HG02938 (cell line): ENCODE measurements around the gene CNTRL.
"Not testable (repeated sequence)": the region's sequence is repeated elsewhere in the genome, so short reads cannot be mapped to it uniquely, and the experiment has no call there.

Experiments
- ATAC-seq: cut with Tn5 transposase; IDR thresholded peaks from one replicate; pipeline ENCODE4 v1.9.1; 2021; ENCODE audit warnings: mild to moderate bottlenecking, moderate library complexity; ENCODE audit not compliant: unreplicated experiment

The CNTRL gene

DNA sequence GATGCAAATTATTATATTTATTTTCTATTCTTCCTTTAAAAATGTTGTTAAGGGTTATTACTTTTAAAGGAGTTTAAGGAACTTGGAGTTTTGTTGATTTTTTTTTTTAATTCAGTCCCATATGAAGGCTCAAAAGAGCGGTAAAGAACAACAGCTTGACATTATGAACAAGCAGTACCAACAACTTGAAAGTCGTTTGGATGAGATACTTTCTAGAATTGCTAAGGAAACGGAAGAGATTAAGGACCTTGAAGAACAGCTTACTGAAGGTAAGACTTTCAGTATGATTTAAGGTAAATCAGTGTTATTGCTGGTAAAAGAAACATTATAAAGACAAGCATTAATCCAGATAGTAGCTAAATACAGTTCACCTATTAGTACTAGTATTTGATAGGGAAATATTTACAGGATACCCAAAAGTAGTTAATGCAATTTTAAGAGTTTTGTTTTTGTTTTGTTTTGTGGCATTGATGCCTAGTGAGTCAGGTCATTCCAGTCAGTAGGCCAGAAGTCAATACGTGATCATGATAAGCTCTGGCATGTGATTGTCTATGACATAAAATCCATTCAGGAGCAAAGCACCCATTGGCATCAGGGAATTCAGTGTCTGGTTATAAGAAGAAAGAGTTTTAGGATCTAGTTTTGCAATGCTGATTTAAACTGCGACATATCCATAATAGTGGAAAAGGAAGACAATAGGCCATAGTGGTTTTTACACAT, 49.2 kb downstream of the CNTRL start:
- ATAC-seq: no peak

DNA sequence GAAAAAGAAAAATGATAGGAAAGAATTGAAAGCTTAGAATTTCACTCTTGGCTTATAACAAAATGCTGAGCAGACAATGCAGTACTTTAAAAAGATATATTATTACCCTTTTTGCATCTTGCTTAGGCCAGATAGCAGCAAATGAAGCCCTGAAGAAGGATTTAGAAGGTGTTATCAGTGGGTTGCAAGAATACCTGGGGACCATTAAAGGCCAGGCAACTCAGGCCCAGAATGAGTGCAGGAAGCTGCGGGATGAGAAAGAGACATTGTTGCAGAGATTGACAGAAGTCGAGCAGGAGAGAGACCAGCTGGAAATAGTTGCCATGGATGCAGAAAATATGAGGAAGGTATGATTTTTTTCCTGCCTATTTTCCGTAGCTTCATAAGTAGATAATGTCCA, 50.8 kb downstream of the CNTRL start:
- ATAC-seq: no peak

DNA sequence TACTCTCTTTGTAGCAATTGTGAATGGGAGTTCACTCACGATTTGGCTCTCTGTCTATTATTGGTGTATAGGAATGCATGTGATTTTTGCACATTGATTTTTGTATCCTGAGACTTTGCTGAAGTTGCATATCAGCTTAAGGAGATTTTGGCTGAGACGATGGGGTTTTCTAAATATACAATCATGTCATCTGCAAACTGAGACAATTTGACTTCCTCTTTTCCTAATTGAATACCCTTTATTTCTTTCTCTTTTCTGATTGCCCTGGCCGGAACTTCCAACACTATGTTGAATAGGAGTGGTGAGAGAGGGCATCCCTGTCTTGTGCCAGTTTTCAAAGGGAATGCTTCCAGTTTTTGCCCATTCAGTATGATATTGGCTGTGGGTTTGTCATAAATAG, 54.6 kb downstream of the CNTRL start:
- ATAC-seq: not testable (repeated sequence)

DNA sequence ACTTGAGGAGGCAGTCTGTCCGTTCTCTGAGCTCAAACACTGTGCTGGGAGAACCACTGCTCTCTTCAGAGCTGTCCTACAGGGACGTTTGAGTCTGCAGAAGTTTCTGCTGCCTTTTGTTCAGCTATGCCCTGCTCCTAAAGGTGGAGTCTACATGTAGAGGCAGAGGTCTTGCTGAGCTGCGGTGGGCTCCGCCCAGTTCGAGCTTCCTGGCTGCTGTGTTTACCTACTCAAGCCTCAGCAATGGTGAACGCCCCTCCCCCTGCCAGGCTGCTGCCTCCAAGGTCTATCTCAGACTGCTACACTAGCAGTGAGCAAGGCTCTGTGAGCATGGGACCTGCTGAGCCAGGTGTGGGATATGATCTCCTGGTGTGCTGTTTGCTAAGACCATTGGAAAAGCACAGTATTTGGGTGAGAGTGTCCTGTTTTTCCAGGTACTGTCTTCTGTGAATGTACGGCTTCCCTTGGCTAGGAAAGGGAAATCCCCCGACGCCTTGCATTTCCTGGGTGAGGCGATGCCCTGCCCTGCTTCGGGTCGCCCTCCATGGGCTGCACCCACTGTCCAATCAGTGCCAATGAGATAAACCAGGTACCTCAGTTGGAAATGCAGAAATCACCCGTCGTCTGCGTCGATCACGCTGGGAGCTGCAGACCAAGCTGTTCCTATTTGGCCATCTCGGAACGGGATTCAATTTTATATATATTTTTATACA, 58.5 kb downstream of the CNTRL start:
- no peak for ATAC-seq

DNA sequence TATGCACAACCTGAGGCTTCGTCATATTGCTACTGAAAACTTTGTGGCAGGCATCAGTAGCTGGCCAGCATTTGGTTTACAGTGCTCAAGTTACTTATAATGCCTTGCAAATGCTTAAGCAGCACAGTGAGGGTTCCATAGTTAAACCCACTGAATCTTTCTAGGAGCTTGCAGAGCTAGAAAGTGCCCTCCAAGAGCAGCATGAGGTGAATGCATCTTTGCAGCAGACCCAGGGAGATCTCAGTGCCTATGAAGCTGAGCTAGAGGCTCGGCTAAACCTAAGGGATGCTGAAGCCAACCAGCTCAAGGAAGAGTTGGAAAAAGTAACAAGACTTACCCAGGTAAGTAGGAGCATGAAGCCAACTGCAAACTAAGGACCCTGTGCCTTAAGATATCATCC, 60.9 kb downstream of the CNTRL start:
- no peak for ATAC-seq

DNA sequence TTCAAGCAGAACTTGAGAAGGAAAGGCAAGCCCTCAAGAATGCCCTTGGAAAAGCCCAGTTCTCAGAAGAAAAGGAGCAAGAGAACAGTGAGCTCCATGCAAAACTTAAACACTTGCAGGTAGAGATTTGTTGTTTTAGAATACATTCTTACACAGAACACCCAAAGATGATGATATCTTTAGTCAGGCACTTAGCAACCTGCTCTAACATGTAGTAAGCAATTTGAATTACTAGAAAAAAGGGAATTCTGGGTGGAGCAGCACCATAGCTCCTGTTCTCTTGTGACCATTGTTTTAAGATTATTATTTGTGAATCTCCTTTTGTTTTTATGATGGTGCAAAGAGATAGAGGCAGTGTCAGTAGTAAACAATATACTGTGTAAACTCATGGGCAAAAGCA, 63.8 kb downstream of the CNTRL start:
- ATAC-seq: no peak

DNA sequence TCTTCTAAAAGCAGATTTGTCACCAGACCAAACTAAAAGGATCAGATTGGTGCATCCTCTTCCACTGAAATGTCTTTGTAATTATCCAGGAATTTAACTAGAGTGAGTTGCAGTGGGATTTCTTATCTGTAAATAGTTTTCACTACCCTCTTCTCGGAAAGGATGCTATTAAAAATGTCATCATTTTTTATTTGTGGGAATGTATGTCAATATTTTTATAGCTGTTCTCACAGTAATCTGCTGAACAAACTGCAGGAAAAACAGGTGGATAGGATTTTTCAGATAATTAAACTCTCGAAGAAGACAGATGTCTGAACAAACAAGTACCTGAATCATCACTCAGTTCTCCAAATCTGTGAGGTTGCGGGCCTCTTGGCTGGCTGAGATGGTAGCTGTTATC, 64.2 kb downstream of the CNTRL start:
- ATAC-seq: no peak

DNA sequence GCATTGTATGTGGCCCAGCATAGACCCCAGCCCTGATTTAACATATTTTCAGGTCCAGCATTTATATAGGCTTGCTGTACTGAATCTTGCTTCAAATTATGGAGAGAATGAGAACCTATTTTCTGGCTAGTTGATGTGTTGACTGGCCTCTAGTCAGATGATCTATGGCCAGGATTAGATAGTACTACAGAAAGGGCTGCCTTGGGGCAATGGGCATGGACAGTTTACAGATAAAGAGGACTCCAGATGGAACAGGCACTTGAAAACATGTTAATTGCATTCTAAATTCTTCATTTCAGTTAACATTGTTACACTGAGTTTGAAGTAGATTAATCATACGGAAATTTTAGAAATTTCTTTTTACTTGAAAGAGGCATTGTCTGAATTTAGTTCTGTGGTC, 65.4 kb downstream of the CNTRL start:
- ATAC-seq: no peak

DNA sequence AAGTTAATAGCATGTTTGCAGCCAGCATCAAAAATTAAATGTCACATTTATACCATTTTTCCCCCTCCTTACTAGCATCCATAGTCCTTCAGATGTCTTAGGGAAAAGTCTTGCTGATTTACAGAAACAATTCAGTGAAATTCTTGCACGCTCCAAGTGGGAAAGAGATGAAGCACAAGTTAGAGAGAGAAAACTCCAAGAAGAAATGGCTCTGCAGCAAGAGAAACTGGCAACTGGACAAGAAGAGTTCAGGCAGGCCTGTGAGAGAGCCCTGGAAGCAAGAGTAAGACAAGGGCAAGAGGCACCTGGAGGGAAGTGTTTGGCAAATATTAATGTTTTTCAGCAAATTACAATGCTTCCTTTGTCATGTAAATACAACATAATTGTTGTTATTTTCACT, 66.6 kb downstream of the CNTRL start:
- ATAC-seq: no peak

DNA sequence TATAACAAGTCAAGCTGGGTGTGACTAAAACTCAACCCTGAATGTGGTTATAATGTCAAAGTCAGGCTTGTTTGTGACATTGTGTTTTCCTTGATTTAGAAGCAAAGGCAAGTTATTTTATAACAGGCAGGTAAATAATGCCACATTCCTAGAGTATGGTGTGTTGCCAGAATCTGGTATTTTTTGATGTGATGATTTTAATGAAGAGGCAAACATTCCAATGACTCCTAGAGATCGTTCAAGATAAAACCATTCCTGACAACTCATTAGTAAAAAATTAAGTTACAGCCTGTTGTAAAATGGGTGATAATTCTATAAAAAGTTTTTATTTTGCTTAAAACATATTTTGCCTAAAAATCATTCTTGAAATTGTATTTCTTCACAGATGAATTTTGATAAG, 67.0 kb downstream of the CNTRL start:
- no peak for ATAC-seq

DNA sequence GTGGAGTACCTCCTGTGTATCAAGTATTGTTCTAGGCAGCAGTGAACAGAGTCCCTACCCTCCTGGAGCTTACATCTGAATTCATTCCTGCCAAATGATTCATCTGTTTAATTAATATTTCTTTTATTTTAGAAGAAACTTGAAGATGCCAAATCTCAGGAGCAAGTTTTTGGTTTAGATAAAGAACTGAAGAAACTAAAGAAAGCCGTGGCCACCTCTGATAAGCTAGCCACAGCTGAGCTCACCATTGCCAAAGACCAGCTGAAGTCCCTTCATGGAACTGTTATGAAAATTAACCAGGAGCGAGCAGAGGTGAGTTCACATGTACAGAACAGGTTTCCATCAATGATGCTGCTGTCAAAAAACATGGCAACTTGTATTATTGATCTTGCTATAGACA, 69.0 kb downstream of the CNTRL start:
- ATAC-seq: no peak

DNA sequence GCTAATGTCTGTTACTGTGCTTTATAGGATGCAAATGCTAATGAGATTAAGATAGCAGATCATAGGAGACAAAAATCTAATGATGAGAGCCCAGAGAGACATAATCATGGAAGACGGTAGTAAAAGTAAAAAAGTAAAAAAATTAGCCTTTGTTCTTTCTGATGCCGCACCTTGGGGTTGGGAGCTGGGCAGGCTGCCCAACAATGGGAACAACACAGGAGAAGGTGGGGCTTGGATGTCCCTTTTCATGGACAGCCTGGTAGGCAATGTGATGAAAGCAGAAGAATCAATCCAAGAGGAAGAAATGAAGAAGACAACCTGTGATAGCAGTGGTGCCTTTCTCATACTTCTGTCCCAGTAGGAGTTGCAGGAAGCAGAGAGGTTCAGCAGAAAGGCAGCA, 69.7 kb downstream of the CNTRL start:
- ATAC-seq: no peak

DNA sequence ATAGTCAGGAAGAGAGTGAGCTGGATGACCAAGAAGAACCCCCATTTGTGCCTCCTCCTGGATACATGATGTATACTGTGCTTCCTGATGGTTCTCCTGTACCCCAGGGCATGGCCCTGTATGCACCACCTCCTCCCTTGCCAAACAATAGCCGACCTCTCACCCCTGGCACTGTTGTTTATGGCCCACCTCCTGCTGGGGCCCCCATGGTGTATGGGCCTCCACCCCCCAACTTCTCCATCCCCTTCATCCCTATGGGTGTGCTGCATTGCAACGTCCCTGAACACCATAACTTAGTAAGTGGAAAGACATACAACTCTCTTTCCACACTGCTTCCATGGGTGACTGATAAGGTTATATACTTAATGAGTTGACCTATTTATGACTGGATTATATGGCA, 75.4 kb downstream of the CNTRL start:
- ATAC-seq: no peak

DNA sequence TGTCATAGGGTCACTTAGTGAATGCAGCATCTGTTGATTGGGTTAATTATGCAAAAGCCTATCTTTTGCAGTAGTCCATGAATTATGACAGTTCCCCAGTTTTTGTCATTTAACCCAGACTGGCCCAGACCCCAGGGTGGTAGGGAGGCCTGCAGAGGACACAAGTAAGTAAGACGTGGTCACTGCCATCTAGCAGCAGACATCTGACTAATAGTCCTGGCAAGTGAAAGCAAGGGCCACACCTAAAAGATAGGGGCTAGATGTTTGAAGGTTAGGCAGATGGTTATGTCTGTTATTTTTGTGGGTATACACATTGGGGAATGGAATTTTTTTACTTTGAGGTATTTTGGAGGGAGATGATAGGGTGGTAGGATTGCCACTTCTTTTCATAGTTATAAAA, 78.9 kb downstream of the CNTRL start:
- ATAC-seq: no peak

DNA sequence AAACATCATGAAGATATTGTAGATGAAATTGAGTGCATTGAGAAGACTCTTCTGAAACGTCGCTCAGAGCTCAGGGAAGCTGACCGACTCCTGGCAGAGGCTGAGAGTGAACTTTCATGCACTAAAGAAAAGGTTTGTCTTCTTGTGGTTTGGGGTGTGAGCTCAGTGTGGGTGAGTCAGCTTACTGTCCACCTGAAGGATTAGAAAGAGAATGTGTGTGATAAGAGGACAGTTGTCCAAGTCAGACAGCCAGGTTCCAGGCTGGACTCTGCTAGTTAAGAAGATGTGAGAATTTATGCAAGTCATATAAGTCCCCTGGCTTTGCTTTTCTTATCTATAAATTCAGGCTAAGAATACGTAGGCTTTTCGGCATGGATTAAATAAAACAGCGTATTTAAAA, 80.0 kb downstream of the CNTRL start:
- no peak for ATAC-seq

DNA sequence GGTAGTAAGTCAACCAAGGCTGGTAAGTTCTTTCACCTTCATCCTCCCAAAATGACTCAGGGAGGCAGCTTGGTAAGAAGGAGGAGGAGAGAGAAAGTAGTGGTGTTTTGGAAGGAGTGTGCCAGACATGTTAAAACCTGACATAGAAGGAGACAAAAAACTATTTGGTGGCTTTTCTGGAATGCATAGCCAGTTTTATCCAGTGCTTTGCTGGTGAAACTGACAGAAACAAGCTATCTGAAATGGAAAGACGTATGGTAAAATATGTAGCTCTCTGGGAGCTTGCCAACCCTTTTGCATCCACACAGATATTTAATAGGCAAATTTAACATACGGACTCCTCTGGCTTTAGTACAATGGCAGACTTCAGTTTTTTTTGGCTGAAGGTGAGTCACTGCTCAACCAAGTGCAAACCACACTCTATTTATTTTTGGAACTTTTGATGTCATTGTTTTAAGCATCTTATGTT, 81.5 kb downstream of the CNTRL start:
- peak; percentile 85 for ATAC-seq

DNA sequence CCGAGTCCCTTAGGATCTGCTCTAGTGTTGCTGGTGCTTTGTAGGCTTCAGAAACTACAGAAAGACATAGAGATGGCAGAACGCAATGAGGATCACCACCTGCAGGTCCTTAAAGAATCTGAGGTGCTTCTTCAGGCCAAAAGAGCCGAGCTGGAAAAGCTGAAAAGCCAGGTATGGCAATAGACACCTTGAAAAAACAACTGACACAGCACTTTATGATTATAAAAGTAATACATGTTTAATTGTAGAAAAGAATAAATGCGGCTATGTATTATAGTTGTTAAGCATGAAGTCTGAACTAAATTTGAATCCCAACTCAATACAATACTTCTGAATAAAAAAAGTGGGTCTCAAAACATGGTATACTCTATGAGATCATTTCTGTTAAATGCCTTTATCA, 83.2 kb downstream of the CNTRL start:
- no peak for ATAC-seq

DNA sequence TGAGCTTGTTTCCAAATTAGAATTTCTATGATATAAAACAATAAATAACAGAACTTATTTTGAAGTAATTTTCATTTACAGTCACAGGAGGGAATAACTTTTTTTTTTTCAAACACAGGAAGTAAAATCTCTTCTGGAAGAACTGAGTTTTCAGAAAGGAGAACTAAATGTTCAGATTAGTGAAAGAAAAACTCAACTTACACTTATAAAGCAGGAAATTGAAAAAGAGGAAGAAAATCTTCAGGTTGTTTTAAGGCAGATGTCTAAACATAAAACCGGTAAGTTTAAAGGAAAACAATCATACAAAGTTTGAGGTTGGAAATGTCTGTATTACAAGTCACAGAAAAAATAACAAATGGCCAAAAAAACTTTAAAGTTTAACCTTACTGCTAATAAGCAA, 85.3 kb downstream of the CNTRL start:
- ATAC-seq: no peak

DNA sequence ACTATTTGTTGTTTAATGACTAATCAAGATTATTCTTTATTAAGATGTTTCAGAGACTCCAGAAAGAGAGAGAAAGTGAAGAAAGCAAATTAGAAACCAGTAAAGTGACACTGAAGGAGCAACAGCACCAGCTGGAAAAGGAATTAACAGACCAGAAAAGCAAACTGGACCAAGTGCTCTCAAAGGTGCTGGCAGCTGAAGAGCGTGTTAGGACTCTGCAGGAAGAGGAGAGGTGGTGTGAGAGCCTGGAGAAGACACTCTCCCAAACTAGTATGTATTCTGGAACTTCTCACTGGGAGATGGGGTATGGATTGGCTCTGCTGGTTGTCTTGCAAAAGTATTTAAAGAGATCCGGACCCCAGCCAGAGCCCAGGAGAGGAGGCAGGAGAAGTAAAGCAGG, 93.3 kb downstream of the CNTRL start:
- no peak for ATAC-seq

DNA sequence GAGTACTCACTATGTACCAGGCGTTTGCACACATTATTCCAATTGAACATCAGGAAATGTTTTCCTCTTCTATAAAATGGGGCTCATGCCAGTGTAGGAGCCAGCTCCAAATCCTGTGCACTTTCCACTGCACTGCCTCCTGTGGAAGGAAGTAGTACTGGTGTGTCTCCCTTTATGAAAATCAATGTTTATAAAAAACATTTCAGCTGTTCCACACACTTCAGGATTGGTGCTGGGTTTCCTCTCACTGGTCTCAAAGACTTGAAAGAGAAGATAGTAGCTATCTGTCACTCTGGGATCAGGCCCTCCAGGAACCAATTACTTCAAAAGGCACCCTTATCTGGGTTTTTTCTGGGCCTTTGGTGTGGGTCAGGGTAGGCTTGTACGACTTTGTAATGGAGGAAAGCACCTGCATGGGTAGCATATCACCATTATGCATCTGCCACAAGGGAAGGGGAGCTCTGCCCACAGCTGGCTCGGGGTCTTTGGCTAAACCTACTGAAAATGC, 94.4 kb downstream of the CNTRL start:
- no peak for ATAC-seq

DNA sequence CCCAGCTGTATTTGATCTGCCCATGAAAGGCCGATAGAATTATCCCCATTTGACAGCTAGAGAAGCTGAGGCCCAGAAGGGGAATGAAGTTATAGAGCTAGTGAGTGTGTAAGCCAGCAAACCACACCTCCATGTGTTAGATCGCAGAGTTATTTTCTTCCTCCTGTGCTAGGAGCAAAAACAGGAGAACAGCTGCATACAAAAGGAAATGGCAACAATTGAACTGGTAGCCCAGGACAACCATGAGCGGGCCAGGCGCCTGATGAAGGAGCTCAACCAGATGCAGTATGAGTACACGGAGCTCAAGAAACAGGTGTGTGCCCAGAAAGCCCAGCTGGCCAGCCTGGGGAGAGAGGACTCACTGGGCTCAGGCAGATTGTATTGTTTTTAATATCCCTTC, 96.5 kb downstream of the CNTRL start:
- ATAC-seq: no peak

DNA sequence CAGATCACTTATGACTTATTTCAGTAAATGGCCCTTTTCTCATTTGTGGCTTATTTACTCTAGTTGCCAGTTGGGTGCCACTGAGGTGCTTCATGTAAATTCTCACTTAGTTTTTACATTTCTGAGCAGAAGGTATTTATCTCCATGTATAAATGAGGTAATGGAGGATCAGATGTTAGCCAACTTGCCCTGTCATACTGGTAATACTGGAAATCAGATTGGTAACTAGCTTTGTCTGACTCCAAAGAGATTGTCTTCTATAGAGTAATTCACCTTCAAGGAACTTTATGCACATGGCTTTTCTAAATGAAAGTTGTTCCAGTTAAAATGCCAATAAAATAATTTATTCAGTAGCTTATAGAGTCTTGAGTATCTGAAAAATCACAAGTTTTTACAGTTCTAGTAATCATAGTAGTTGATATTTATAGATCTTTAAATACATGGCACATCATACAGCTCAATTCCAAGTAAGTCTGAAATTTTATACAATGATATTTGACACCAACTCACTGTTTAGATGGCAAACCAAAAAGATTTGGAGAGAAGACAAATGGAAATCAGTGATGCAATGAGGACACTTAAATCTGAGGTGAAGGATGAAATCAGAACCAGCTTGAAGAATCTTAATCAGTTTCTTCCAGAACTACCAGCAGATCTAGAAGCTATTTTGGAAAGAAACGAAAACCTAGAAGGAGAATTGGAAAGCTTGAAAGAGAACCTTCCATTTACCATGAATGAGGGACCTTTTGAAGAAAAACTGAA, 98.2 kb downstream of the CNTRL start:
- no peak for ATAC-seq
